GM21381 (cell line): ENCODE measurements around the gene PGAP2.
"Not testable (repeated sequence)": the region's sequence is repeated elsewhere in the genome, so short reads cannot be mapped to it uniquely, and the experiment has no call there.

Experiments used
- ATAC-seq: cut with Tn5 transposase; IDR thresholded peaks from one replicate; pipeline ENCODE4 v1.9.1; 2021; ENCODE audit warnings: mild to moderate bottlenecking, moderate library complexity; ENCODE audit not compliant: unreplicated experiment

PGAP2 gene

DNA sequence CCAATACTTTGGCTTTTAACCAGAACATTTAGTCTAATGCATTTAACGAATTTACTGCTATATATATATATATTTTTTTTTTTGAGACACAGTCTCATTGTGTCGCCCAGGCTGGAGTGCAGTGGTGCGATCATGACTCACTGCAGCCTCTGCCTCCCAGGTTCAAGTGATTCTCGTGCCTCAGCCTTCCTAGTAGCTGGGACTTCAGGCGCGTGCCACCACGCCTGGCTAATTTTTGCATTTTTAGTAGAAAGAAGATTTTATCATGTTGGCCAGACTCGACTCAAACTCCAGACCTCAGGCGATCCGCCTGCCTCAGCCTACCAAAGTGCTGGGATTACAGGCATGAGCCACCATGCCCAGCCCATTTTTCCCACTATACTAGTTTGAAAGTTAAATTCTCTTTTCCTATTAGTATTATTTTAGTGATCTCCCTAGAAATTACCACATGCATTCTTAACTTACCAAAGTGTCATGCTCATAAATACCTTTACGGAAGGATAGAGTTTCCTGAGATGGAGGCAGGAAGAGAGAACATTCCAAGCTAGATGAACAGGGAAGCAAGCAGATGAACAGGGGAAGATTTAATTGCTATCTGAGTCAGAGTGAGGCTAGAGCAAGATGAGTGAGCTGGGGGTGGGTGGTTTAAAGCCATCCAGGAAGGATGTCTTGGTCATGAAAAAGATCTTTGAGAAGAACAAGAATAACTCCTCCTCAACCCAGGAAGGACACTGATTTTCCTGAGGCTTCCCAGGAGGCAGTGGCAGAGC lies 4.4 kb upstream of the PGAP2 start:
- ATAC-seq: no peak

GRCh38 chr11:3808861-3809623 lies 682 bp downstream of the PGAP2 start:
- ATAC-seq: peak; percentile 72

- ATAC-seq: no peak
Measured at GRCh38 chr11:3809624-3809928, 1.2 kb downstream of the PGAP2 start.

- no peak for ATAC-seq
Measured at GRCh38 chr11:3810446-3810845, 2.1 kb downstream of the PGAP2 start.

- no peak for ATAC-seq
Measured at GRCh38 chr11:3810951-3811350, 2.6 kb downstream of the PGAP2 start.

DNA sequence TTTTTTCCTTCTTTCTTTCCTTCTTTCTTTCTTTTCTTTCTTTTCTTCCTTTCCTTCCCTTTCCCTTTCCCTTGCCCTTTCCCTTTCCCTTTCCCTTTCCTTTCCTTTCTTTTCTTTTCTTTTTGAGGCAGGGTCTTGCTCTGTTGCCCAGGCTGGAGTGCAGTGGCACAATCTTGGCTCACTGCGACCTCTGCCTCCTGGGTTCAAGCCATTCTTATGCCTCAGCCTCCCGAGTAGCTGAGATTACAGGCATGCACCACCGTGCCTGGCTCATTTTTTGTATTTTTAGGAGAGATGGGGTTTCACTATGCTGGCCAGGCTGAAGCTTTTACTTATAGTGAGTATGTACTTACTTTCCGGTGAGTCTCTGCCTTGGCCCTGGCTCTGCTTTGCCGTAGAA lies 6.5 kb downstream of the PGAP2 start:
- not testable (repeated sequence) for ATAC-seq

DNA sequence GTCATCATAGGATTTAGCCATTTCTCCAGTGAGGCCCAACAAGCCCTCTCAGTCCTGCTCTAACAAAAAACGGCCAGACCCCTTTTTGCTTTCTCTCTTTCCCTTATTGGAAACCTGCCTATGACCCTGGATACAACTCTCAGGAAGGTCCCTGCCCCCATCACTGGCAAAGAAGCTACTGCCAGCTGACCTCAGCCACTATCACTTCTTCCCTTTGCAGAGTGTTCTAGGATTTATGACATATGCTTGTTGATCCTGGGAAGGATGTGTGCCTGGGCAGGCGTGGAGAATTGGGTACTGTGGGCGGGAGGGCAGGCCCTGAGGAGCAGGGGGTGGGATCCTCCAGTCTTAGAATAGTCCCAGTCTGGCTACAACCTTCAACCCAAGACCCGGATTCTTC lies 7.5 kb downstream of the PGAP2 start:
- ATAC-seq: no peak

DNA sequence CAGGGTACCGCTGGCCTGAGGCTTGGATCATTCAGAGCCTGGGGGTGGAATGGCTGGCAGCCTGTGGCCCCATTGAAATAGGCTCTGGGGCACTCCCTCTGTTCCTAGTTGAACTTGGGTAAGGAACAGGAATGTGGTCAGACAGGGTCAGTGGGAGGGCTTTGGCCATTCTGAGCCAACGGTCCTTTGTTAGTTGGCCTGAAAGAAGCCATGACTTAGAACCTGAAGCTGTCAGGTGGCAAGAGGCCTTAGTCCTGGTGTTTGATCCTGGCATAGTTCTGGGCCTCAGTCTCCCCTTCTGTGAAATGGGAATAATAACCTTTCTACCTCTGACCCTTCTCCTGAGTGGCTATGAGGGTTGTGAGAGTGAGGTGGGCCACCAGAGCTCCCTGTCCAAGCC lies 8.3 kb downstream of the PGAP2 start:
- no peak for ATAC-seq

DNA sequence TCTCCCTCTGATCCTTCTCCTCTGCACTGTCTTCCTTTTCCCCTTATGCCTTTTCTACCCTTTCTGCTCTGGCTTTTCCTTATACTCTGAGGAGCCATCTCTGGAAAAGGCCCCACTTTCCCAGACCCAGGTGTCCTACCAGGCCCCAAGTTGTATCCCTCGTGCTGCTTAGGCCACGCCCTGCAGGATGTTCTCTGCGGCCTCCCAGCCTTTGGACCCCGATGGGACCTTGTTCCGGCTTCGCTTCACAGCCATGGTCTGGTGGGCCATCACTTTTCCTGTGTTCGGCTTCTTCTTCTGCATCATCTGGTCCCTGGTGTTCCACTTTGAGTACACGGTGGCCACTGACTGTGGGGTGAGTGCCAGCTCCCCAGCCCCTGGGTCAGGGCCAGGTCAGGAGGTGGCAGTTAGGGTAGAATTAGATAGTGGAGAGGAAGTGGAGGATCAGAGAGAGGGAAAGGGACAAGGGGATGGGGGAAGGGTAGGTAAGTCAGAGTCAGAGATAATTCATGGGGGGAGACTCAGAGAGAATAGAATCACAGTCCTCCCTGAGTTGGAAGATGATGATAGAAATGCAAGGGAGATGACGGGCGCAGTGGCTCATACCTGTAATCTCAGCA lies 8.9 kb downstream of the PGAP2 start:
- ATAC-seq: no peak

DNA sequence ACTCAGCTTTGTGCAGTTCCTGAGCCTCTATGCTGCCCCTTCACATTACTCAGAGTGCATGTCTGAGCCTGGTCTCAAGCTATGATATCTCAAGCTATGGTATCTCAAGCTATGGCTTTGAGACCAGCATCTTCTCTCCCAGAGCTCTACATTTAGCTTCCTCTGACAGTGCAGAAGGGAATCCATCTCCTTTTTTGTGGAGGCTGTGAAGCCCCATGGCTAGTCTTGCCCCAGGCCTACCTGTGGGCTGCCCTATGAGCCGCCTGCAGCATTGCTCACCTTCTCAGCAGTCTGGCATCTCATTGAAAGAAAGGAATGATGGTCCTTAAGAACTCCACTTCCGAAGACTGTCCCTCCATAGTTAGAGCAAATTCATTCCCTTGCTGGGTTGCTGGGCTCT lies 12.6 kb downstream of the PGAP2 start:
- ATAC-seq: no peak

- ATAC-seq: no peak
Measured at GRCh38 chr11:3822312-3822711, 14.0 kb downstream of the PGAP2 start.

DNA sequence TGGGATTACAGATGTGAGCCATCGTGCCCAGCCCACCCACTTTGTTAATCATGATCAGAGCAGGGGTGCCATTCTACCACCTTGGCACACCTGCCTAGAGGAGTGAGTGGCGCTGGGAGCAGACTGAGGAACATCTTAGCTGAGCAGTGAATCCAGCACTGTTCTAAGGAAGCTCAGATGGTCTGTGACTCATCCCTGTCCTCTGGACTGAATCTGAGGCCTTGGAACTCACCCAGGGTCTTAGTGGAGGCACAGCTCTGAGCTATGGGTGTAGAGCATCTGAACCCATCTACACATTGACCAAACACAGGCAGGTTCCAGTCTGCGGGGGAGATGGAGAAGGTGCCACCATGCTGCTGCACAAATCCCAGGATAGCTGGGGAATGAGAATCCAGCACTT lies 14.9 kb downstream of the PGAP2 start:
- ATAC-seq: no peak

- ATAC-seq: no peak
Measured at GRCh38 chr11:3823762-3824506, 15.6 kb downstream of the PGAP2 start.

DNA sequence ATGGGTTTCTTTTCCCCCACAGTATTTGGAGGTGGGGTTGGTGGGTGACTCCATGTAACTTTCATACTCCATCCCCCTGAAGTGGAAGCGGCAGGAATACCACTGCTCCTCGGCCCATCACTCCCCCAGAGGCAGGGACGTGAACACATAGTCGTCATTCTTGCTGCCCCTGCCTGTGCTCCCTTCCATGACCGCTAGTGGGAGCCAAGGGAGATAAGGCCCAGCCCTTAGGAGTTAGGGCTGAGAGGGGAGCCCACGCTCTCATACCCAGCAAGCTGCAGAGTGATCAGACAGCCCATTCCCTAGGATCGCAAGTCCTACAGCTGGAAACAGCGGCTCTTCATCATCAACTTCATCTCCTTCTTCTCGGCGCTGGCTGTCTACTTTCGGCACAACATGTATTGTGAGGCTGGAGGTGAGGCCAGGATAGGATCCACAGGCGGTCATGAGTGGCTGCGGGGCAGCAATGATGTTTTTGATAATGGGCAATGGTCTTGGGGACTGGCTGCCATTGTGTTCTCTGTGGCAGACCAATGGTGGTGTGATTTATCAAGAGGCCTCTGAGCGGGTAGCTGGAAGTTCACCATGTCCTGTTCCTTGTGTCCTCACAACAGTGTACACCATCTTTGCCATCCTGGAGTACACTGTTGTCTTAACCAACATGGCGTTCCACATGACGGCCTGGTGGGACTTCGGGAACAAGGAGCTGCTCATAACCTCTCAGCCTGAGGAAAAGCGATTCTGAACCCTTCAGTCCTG lies 16.5 kb downstream of the PGAP2 start:
- ATAC-seq: peak; percentile 76

DNA sequence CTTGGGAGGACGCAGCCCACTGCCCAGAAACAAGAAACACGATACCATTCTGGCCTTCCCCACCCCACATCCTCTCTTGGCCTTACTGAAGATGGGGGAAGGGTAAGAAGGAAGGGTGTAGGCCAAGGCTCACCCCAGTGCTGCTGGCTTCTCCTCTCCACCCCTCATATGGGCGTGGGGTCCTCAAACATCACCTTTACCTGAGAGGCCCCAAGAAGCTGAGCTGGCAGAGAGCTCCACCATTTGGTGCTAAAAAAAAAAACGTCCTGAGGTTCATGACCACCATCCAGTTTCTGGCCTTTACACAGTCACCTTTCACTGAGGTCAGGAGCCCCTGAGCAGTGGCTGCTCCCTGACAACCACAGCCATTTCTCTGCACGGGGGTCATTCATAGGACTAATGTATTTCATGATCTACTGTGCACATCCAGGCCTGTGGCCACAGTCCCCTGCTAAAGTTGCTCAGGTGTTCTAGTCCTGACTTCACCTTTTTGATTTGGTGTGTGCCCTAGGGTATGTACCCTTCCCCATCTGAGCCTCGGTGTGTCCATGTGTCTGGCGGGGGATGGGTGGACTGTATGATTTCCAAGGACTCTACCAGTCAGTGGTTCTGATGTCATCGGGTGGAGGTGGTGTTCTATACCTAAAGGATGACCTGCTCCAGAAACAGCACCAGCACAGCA lies 17.3 kb downstream of the PGAP2 start:
- no peak for ATAC-seq

DNA sequence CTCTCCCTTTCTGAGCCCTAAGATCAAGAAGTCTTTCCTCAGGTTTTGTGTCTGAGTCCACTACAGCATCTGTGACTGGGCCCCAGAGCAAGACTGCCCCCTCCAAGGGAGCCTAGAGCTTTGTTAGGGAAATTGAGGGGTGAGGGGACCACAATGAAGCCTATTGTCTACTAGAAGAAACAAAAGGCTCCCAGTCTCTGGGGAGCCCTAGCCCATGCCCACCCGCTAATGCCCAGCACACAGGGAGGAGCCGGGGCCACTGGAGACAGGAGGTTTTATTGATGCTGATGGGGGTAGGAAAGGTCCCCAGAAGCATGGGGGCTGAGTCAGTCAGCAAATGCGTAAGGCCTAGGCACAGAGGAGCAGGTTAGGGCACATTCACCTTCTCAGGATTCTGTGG lies 18.4 kb downstream of the PGAP2 start:
- no peak for ATAC-seq

DNA sequence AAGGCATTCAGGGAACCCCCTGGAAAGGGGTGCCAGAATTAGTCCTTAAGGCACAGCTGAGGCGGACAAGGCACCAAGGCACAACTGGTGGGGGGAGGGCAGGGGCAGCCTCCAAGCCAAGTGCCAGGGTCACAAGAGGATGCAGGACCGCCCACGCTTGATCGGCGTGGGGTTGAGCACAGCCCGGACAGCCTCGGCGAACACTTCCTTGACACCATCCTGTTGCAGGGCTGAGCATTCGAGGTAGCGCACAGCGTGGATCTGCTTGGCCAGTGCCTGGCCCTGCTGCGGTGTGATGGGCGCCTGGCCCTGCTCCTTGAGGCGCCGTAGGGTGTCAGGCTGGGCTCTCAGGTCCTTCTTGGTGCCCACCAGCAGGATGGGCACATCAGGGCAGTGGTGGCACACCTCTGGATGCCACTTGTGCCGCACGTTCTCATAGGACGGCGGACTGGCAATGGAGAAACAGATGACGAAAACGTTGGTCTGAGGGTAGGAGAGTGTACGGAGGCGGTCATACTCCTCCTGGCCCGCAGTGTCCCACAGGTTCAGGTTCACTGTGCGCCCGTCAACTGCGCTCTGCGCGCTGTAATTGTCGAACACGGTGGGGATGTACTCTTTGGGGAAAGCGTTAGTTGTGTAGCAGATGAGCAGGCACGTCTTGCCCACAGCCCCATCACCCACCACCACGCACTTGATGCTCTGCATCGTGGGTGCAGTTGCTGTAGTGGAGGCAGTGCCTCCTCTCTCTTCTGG lies 19.2 kb downstream of the PGAP2 start:
- ATAC-seq: no peak

DNA sequence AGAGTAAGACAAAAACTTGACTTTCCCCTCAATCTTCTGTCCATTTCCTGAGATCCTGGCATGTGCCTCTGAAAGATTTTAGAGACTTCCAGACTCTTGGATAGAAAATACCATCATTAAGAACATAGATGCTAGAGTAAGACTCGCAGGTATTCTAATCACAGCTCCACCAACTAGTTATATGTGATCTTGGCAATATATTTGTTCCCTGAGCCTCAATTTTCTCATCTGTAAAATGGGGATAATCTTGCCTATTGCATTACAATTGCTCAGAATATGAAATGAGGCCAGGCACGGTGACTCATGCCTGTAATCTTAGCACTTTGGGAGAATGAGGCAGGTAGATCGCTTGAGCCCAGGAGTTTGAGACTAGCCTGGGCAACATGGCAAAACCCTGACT lies 21.7 kb downstream of the PGAP2 start:
- no peak for ATAC-seq

DNA sequence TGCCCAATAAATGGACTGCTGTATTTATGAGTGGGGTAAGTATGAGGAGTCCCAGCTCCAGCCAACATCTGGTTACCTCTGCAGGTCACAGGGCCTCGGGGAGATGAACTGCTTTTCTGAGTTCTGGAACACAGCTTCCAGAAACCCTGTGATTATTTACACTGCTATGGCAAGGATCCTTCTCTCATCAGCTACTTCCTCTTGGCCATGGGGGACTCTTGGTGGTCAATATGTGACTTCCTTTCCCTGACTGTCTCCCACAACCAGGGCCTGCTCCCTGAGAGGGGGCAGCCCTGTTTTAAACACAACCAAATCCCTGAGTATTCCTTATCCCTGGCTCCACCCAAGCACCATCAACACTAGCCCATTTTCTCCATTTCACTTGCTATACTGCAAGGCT lies 22.4 kb downstream of the PGAP2 start:
- ATAC-seq: no peak
